Measurements from ENCODE around the gene PDSS2. TPM values are rescaled to one million over a fixed set of nuclear protein-coding genes. Genes with fewer than 3 reads are reported as not detected.

The PDSS2 gene
- total and polyA plus RNA-seq, 4 donors: 6.6 to 19.8 (median 15.6) TPM

DNA sequence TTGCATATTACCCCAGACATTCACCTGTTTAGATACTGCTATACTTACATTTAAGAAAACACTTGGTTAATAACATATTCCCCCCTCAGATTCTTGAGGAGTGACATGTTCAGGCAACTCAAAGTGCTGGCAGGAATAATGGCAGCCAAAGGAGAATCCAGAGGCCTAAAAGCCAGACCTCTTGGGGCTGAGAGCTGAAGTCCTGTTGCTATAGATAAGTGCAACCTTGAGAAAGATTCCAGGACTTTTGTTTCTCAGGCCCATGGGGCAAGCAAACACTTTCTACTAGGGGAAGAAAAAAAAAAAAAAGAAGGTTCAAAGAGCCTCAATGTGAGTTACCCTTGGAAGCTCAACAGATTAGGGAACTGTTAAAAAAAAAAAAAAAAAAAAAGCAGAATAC lies 211.2 kb downstream of the PDSS2 start:
- H3K9ac ChIP-seq (ENCODE audit: insufficient read depth in 1 of 2, low read length in 2 of 2): no peak overlapping the region
- H3K4me3 ChIP-seq: no peak overlapping the region
- H3K9me3 ChIP-seq (ENCODE audit: control insufficient read depth in 4 of 4, insufficient read depth in 3 of 4, low read length in 3 of 4): peaks cover 0 to 2% (median 0%) of the 10 kb centered on the region in 4 donors
- no peak for ATAC-seq (ENCODE audit: insufficient read depth, low FRiP score)
- no peaks in the 10 kb centered on the region for H3K36me3 ChIP-seq (ENCODE audit: control insufficient read depth in 4 of 4, insufficient read depth in 4 of 4, low read length in 4 of 4)
- no peak overlapping the region for H3K27ac ChIP-seq (ENCODE audit: low read depth in 1 of 2, low read length in 1 of 2)
- H3K27me3 ChIP-seq (ENCODE audit: control insufficient read depth in 3 of 3, insufficient read depth in 3 of 3, low read length in 2 of 3): no peaks in the 10 kb centered on the region
- DNase-seq: no peak
- H3K4me1 ChIP-seq (ENCODE audit: control insufficient read depth in 5 of 5, insufficient read depth in 5 of 5, low read length in 5 of 5): peaks cover 0 to 13% (median 0%) of the 10 kb centered on the region in 5 donors
- no peak for TF ChIP-seq CTCF (IDR thresholded peaks at IDR 0.05; ENCODE audit: control extremely low read depth, extremely low read depth)

GRCh38 chr6:107246972-107247615 lies 212.3 kb downstream of the PDSS2 start:
- Histone ChIP-seq H3K9ac (ENCODE audit: insufficient read depth in 1 of 2, low read length in 2 of 2) (no peak overlapping the region), H3K4me1 (ENCODE audit: control insufficient read depth in 5 of 5, insufficient read depth in 5 of 5, low read length in 5 of 5) (peaks cover 0 to 13% (median 0%) of the 10 kb centered on the region in 5 donors), H3K9me3 (ENCODE audit: control insufficient read depth in 4 of 4, insufficient read depth in 3 of 4, low read length in 3 of 4) (peaks cover 0 to 2% (median 0%) of the 10 kb centered on the region in 4 donors), H3K27me3 (ENCODE audit: control insufficient read depth in 3 of 3, insufficient read depth in 3 of 3, low read length in 2 of 3) (no peaks in the 10 kb centered on the region), H3K36me3 (ENCODE audit: control insufficient read depth in 4 of 4, insufficient read depth in 4 of 4, low read length in 4 of 4) (no peaks in the 10 kb centered on the region), H3K27ac (ENCODE audit: low read depth in 1 of 2, low read length in 1 of 2) (peak overlapping the region in 1 of 2 donors; percentile 21), H3K4me3 (no peak overlapping the region)
- WGBS, 2 donors: 66 to 84% methylated on average over 6 of the region's 6 CpGs
- no peak for TF ChIP-seq CTCF (IDR thresholded peaks at IDR 0.05; ENCODE audit: control extremely low read depth, extremely low read depth)
- ATAC-seq (ENCODE audit: insufficient read depth, low FRiP score) (peak; percentile 70), DNase-seq (no peak)

- DNase-seq: peak in 1 of 3 donors; percentile 4
- no peak for TF ChIP-seq CTCF (IDR thresholded peaks at IDR 0.05; ENCODE audit: control extremely low read depth, extremely low read depth)
- ATAC-seq (ENCODE audit: insufficient read depth, low FRiP score): no peak
- 82 to 92% methylated on average over 3 of the region's 3 CpGs for WGBS, 2 donors
- Histone ChIP-seq H3K27ac (ENCODE audit: low read depth in 1 of 2, low read length in 1 of 2) (no peak overlapping the region), H3K9me3 (ENCODE audit: control insufficient read depth in 4 of 4, insufficient read depth in 3 of 4, low read length in 3 of 4) (peaks cover 0 to 2% (median 0%) of the 10 kb centered on the region in 4 donors), H3K4me1 (ENCODE audit: control insufficient read depth in 5 of 5, insufficient read depth in 5 of 5, low read length in 5 of 5) (peaks cover 0 to 13% (median 0%) of the 10 kb centered on the region in 5 donors), H3K27me3 (ENCODE audit: control insufficient read depth in 3 of 3, insufficient read depth in 3 of 3, low read length in 2 of 3) (no peaks in the 10 kb centered on the region), H3K9ac (ENCODE audit: insufficient read depth in 1 of 2, low read length in 2 of 2) (no peak overlapping the region), H3K4me3 (no peak overlapping the region), H3K36me3 (ENCODE audit: control insufficient read depth in 4 of 4, insufficient read depth in 4 of 4, low read length in 4 of 4) (no peaks in the 10 kb centered on the region)
Observed at GRCh38 chr6:107246249-107246971, 213.0 kb downstream of the PDSS2 start.

All from lung (tissue), 12 donors.